ENCODE results near the gene OR6C4.
"Not testable (repeated sequence)": the region's sequence is repeated elsewhere in the genome, so short reads cannot be mapped to it uniquely, and the experiment has no call there.

Gene OR6C4

GRCh38 chr12:55549302-55549701 is at the start of gene OR6C4:
OR6C4 (plus strand) TSS chr12:55549602; CDS start chr12:55551227, 1,625 bp downstream.
- DNase-seq (ENCODE audit: low read depth), result no peak

- DNase-seq (ENCODE audit: low read depth), result no peak
Measured at GRCh38 chr12:55499810-55500252, 49.6 kb upstream of the OR6C4 start.

- DNase-seq (ENCODE audit: low read depth), result no peak
Measured at GRCh38 chr12:55501601-55502000, 47.8 kb upstream of the OR6C4 start.

- no peak for DNase-seq (ENCODE audit: low read depth)
Measured at GRCh38 chr12:55515696-55516095, 33.7 kb upstream of the OR6C4 start.

GRCh38 chr12:55516391-55516790 is 33.0 kb upstream of the OR6C4 start:
- DNase-seq (ENCODE audit: low read depth), result no peak

- DNase-seq (ENCODE audit: low read depth), result not testable (repeated sequence)
Measured at GRCh38 chr12:55548235-55548634, 1.2 kb upstream of the OR6C4 start.

- no peak for DNase-seq (ENCODE audit: low read depth)
Measured at GRCh38 chr12:55548756-55549155, 646 bp upstream of the OR6C4 start.

- DNase-seq (ENCODE audit: low read depth), result no peak
Measured at GRCh38 chr12:55554296-55554695, 4.9 kb downstream of the OR6C4 start.

- not testable (repeated sequence) for DNase-seq (ENCODE audit: low read depth)
Measured at GRCh38 chr12:55570060-55570459, 20.7 kb downstream of the OR6C4 start.

- DNase-seq (ENCODE audit: low read depth), result not testable (repeated sequence)
Measured at GRCh38 chr12:55570689-55571088, 21.3 kb downstream of the OR6C4 start.

- DNase-seq (ENCODE audit: low read depth), result no peak
Measured at GRCh38 chr12:55572168-55572567, 22.8 kb downstream of the OR6C4 start, which contains the start of gene OR2AP1. OR2AP1 (plus strand) TSS chr12:55572468; CDS start chr12:55574415, 1,947 bp downstream.

- DNase-seq (ENCODE audit: low read depth), result no peak
Measured at GRCh38 chr12:55582066-55582465, 32.7 kb downstream of the OR6C4 start.

GRCh38 chr12:55585817-55586216 is 36.4 kb downstream of the OR6C4 start:
- no peak for DNase-seq (ENCODE audit: low read depth)

GRCh38 chr12:55590152-55590551 is 40.8 kb downstream of the OR6C4 start:
- not testable (repeated sequence) for DNase-seq (ENCODE audit: low read depth)
